Mesenteric fat pad (tissue), 1 donor: Measurements from ENCODE around the gene TMEM39A. TPM values are rescaled to one million over a fixed set of nuclear protein-coding genes. Genes with fewer than 3 reads are reported as not detected.

Source experiments
- DNase-seq: peaks from one replicate; pipeline ENCODE4 v3.0.0-alpha.2; 2020; ENCODE audit warnings: low spot score
- long read RNA-seq: library from polyadenylated mRNA; unstranded; transcript quantifications from one replicate; pipeline ENCODE4 v2.0.0, GENCODE V29; 2020
- total RNA-seq: library from RNA; stranded (reverse); fragmentation: NEBNext Ultra II Directional; extraction: Animal tissue kit (Norgen Biotek cat#: 25700); gene quantifications from one replicate; pipeline ENCODE4 v1.2.1, GENCODE V29; 2021
- donor health status: DM: yes; HTN: yes; CAD: no.

TMEM39A gene
- total RNA-seq: 61.9 TPM
- long read RNA-seq, full-length matches to known transcripts: 33 of 74 reads
- long read RNA-seq, partial matches to known transcripts: 9 of 74 reads
- long read RNA-seq, other reads (novel, unspliced or antisense): 32 of 74 reads

GRCh38 chr3:119463171-119464169, at the start of gene TMEM39A:
TSS of gene TMEM39A (minus strand) at chr3:119463615. CDS start at chr3:119462074, 1,541 bp downstream.
- DNase-seq: peak; percentile 100

GRCh38 chr3:119510690-119511089, 47.3 kb upstream of the TMEM39A start:
- DNase-seq: no peak

GRCh38 chr3:119508172-119508845, 44.9 kb upstream of the TMEM39A start:
- no peak for DNase-seq

GRCh38 chr3:119507404-119507803, 44.0 kb upstream of the TMEM39A start:
- no peak for DNase-seq

- DNase-seq: no peak
These were observed 43.2 kb upstream of the TMEM39A start for GRCh38 chr3:119506631-119507030.

- no peak for DNase-seq
These were observed 37.5 kb upstream of the TMEM39A start for GRCh38 chr3:119500901-119501300.

GRCh38 chr3:119500265-119500664, 36.9 kb upstream of the TMEM39A start:
- no peak for DNase-seq

GRCh38 chr3:119498186-119499011, 35.0 kb upstream of the TMEM39A start, which contains the start of gene TIMMDC1:
TSS of gene TIMMDC1 (plus strand) at chr3:119498547. CDS start at chr3:119498734, 187 bp downstream.
- DNase-seq: peak; percentile 98

- DNase-seq: no peak
These were observed 34.4 kb upstream of the TMEM39A start for GRCh38 chr3:119497820-119498185.

- DNase-seq: no peak
These were observed 31.2 kb upstream of the TMEM39A start for GRCh38 chr3:119494597-119494996.

GRCh38 chr3:119492810-119493209, 29.4 kb upstream of the TMEM39A start:
- no peak for DNase-seq

GRCh38 chr3:119492128-119492527, 28.7 kb upstream of the TMEM39A start:
- DNase-seq: no peak

GRCh38 chr3:119490153-119490552, 26.7 kb upstream of the TMEM39A start:
- DNase-seq: no peak

- DNase-seq: no peak
These were observed 22.1 kb upstream of the TMEM39A start for GRCh38 chr3:119485563-119485962.

GRCh38 chr3:119483101-119483500, 19.7 kb upstream of the TMEM39A start:
- no peak for DNase-seq

GRCh38 chr3:119481079-119481478, 17.7 kb upstream of the TMEM39A start:
- DNase-seq: no peak

GRCh38 chr3:119470866-119471265, 7.5 kb upstream of the TMEM39A start:
- DNase-seq: no peak

- DNase-seq: no peak
These were observed 6.2 kb upstream of the TMEM39A start for GRCh38 chr3:119469418-119470189.

GRCh38 chr3:119468041-119468440, 4.6 kb upstream of the TMEM39A start:
- DNase-seq: no peak

GRCh38 chr3:119457246-119457645, 6.2 kb downstream of the TMEM39A start:
- DNase-seq: no peak
